AG09309 (cell line): ENCODE measurements around the gene KLHL20.
"Not testable (repeated sequence)": the region's sequence is repeated elsewhere in the genome, so short reads cannot be mapped to it uniquely, and the experiment has no call there.

Experiments
- DNase-seq: peaks from one replicate; pipeline ENCODE4 v3.0.0-alpha.2; 2010; ENCODE audit warnings: low read depth
- H3K4me3 ChIP-seq: 2 replicates; pipeline ENCODE4 v1.5.1; 2011; ENCODE audit warnings: mild to moderate bottlenecking, low read depth, low read length, moderate library complexity; ENCODE audit not compliant: control insufficient read depth
- CTCF ChIP-seq: IDR thresholded peaks from 2 replicates; pipeline ENCODE4 v1.5.1; 2011; ENCODE audit warnings: mild to moderate bottlenecking, low read depth, low read length, inconsistent platforms; ENCODE audit not compliant: insufficient read depth, control insufficient read depth; ENCODE audit errors: missing control alignments

KLHL20 gene

GRCh38 chr1:173714759-173715537 is at the start of gene KLHL20:
TSS of gene KLHL20 (plus strand) at chr1:173714981. CDS start at chr1:173716044, 1,063 bp downstream.
- TF ChIP-seq CTCF: no peak
- DNase-seq: peak; percentile 63
- peak within 1 kb of the TSS; percentile 82 for H3K4me3 ChIP-seq

GRCh38 chr1:173666646-173667045 is 48.1 kb upstream of the KLHL20 start:
- no peak for TF ChIP-seq CTCF
- no peak for DNase-seq
- H3K4me3 ChIP-seq: no peak overlapping the region

GRCh38 chr1:173669491-173669941 is 45.3 kb upstream of the KLHL20 start, which contains the start of gene ANKRD45:
TSS of gene ANKRD45 (minus strand) at chr1:173669851. CDS start at chr1:173659418, 10,433 bp downstream.
- TF ChIP-seq CTCF: no peak
- peak within 1 kb of the TSS; percentile 40 for H3K4me3 ChIP-seq
- DNase-seq: no peak

- not testable (repeated sequence) for H3K4me3 ChIP-seq, DNase-seq
Measured at GRCh38 chr1:173674496-173674895, 40.3 kb upstream of the KLHL20 start.

GRCh38 chr1:173680152-173680551 is 34.6 kb upstream of the KLHL20 start:
- H3K4me3 ChIP-seq, DNase-seq: not testable (repeated sequence)

- no peak for TF ChIP-seq CTCF
- H3K4me3 ChIP-seq: no peak overlapping the region
- no peak for DNase-seq
Measured at GRCh38 chr1:173682184-173682583, 32.6 kb upstream of the KLHL20 start.

GRCh38 chr1:173683838-173684237 is 30.9 kb upstream of the KLHL20 start:
- not testable (repeated sequence) for H3K4me3 ChIP-seq, DNase-seq

- not testable (repeated sequence) for H3K4me3 ChIP-seq, DNase-seq
Measured at GRCh38 chr1:173685121-173685520, 29.7 kb upstream of the KLHL20 start.

- no peak for DNase-seq
- no peak overlapping the region for H3K4me3 ChIP-seq
- TF ChIP-seq CTCF: no peak
Measured at GRCh38 chr1:173688300-173688699, 26.5 kb upstream of the KLHL20 start.
